Measurements from ENCODE around the gene ENAH. TPM values are rescaled to one million over a fixed set of nuclear protein-coding genes. Genes with fewer than 3 reads are reported as not detected.

Gene ENAH
- total and polyA plus RNA-seq, 2 experiments from 2014 or later, result 109 to 184 TPM

DNA sequence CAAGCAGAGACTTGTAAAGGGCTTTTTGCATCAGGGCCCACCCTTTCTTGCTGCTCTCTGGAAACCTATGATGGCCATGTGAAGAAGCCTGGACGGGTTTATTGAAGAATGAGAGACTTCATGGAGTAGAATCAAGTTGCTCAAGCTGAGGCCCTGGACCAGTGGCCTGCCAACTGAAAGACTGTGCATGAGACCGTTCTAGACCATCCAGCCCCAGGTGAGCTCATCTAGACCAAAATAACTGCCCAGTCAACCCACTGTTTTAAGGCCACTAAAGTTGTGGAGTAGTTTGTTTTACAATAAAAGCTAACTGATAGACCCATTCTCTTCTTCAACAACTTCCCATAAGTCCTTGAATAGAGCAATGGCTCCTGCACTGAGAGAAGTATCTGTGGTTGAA is 11.8 kb upstream of the ENAH start (continued):
- TF ChIP-seq, protein P1, sequence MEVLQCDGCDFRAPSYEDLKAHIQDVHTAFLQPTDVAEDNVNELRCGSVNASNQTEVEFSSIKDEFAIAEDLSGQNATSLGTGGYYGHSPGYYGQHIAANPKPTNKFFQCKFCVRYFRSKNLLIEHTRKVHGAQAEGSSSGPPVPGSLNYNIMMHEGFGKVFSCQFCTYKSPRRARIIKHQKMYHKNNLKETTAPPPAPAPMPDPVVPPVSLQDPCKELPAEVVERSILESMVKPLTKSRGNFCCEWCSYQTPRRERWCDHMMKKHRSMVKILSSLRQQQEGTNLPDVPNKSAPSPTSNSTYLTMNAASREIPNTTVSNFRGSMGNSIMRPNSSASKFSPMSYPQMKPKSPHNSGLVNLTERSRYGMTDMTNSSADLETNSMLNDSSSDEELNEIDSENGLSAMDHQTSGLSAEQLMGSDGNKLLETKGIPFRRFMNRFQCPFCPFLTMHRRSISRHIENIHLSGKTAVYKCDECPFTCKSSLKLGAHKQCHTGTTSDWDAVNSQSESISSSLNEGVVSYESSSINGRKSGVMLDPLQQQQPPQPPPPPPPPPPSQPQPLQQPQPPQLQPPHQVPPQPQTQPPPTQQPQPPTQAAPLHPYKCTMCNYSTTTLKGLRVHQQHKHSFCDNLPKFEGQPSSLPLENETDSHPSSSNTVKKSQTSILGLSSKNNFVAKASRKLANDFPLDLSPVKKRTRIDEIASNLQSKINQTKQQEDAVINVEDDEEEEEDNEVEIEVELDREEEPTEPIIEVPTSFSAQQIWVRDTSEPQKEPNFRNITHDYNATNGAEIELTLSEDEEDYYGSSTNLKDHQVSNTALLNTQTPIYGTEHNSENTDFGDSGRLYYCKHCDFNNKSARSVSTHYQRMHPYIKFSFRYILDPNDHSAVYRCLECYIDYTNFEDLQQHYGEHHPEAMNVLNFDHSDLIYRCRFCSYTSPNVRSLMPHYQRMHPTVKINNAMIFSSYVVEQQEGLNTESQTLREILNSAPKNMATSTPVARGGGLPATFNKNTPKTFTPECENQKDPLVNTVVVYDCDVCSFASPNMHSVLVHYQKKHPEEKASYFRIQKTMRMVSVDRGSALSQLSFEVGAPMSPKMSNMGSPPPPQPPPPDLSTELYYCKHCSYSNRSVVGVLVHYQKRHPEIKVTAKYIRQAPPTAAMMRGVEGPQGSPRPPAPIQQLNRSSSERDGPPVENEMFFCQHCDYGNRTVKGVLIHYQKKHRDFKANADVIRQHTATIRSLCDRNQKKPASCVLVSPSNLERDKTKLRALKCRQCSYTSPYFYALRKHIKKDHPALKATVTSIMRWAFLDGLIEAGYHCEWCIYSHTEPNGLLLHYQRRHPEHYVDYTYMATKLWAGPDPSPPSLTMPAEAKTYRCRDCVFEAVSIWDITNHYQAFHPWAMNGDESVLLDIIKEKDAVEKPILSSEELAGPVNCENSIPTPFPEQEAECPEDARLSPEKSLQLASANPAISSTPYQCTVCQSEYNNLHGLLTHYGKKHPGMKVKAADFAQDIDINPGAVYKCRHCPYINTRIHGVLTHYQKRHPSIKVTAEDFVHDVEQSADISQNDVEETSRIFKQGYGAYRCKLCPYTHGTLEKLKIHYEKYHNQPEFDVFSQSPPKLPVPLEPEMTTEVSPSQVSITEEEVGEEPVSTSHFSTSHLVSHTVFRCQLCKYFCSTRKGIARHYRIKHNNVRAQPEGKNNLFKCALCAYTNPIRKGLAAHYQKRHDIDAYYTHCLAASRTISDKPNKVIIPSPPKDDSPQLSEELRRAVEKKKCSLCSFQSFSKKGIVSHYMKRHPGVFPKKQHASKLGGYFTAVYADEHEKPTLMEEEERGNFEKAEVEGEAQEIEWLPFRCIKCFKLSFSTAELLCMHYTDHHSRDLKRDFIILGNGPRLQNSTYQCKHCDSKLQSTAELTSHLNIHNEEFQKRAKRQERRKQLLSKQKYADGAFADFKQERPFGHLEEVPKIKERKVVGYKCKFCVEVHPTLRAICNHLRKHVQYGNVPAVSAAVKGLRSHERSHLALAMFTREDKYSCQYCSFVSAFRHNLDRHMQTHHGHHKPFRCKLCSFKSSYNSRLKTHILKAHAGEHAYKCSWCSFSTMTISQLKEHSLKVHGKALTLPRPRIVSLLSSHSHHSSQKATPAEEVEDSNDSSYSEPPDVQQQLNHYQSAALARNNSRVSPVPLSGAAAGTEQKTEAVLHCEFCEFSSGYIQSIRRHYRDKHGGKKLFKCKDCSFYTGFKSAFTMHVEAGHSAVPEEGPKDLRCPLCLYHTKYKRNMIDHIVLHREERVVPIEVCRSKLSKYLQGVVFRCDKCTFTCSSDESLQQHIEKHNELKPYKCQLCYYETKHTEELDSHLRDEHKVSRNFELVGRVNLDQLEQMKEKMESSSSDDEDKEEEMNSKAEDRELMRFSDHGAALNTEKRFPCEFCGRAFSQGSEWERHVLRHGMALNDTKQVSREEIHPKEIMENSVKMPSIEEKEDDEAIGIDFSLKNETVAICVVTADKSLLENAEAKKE (CRISPR knock-in tag; IDR thresholded peaks at IDR 0.05), result no peak

DNA sequence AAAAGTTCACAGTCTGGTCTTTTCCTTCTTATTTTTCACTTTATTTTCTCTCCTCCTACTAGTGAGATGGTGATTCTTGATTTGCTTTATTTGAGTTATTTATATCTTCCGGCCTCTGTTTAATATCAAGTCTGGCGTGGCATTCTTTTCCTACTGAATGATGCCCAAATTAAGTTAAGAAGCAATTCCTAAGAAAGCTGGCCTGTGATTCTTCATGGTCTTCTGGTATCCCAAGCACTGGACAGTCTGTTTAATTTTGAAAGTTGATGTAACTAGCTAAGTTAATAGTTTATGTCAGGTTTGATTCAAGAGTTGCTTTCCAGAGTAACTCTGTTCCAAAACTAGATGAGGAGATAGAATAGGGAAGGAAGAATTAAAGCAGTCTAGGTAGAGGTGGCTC is 9.2 kb upstream of the ENAH start:
- H3K36me3 ChIP-seq (ENCODE audit: insufficient read depth), result no peaks in the 10 kb centered on the region
- H4K20me1 ChIP-seq (replicated peaks; ENCODE audit: insufficient read depth), result no peaks in the 10 kb centered on the region
- H2AFZ ChIP-seq, result no peak overlapping the region
- TF ChIP-seq EZH2phosphoT487 (IDR thresholded peaks at IDR 0.05; ENCODE audit: unreplicated experiment), result no peak
- no peaks in the 10 kb centered on the region for H3K9me2 ChIP-seq (ENCODE audit: insufficient read depth)
- no peak overlapping the region for H3K4me3 ChIP-seq
- no peaks in the 10 kb centered on the region for H3K4me1 ChIP-seq (ENCODE audit: insufficient read depth)
- H3K4me1 Mint-ChIP-seq, result peaks cover 3% of the 10 kb centered on the region; the same call in 1 of the 3 replicates
- H3K27me3 Mint-ChIP-seq (ENCODE audit: insufficient read depth, low read depth, poor library complexity), result no peaks in the 10 kb centered on the region
- no peak overlapping the region for H3K27ac Mint-ChIP-seq
- ATAC-seq (no peak), DNase-seq (ENCODE audit: low spot score) (no peak)
- H3K4me3 Mint-ChIP-seq, result no peak overlapping the region
- H3K27me3 ChIP-seq (ENCODE audit: insufficient read depth), result no peaks in the 10 kb centered on the region
- no peaks in the 10 kb centered on the region for H3K36me3 Mint-ChIP-seq (ENCODE audit: low read depth)
- no peak overlapping the region for H3K4me2 ChIP-seq
- H3K79me2 ChIP-seq (replicated peaks; ENCODE audit: insufficient read depth), result no peaks in the 10 kb centered on the region
- H3K9me3 Mint-ChIP-seq, result no peaks in the 10 kb centered on the region; the same call in 2 of the 3 replicates
- no peak overlapping the region for H3K27ac ChIP-seq (ENCODE audit: low read depth)
- H3F3A ChIP-seq (replicated peaks; ENCODE audit: low read depth), result no peaks in the 10 kb centered on the region

DNA sequence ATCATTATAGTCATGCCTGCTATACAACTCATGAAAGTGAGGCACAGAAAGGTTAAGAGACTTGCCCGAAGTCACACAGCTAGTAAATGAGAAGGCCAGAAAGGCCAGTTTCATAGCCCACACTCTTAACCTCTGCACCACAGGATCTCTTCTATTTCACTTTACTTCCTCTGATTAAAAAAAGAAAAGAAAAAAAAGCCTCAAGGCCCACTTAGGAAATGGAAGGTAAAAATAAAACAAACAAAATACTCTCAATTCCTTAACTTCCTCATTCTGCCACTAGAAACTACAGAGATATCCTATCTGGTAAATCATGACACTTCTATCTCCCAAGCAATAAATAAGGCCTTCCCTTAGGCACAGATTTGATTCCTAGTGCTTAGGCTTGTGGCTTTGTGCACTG is 7.6 kb upstream of the ENAH start:
- Mint-ChIP-seq H3K9me3 (no peaks in the 10 kb centered on the region; the same call in 2 of the 3 replicates), H3K27ac (no peak overlapping the region), H3K4me3 (no peak overlapping the region), H3K36me3 (ENCODE audit: low read depth) (no peaks in the 10 kb centered on the region), H3K27me3 (ENCODE audit: insufficient read depth, low read depth, poor library complexity) (no peaks in the 10 kb centered on the region), H3K4me1 (0 out of 3 replicates have a peak, but pooled peaks cover 1% of the 10 kb centered on the region)
- Histone ChIP-seq H3K4me1 (ENCODE audit: insufficient read depth) (no peaks in the 10 kb centered on the region), H4K20me1 (replicated peaks; ENCODE audit: insufficient read depth) (no peaks in the 10 kb centered on the region), H3K9me2 (ENCODE audit: insufficient read depth) (no peaks in the 10 kb centered on the region), H3K27ac (ENCODE audit: low read depth) (no peak overlapping the region), H3F3A (replicated peaks; ENCODE audit: low read depth) (no peaks in the 10 kb centered on the region), H2AFZ (no peak overlapping the region), H3K79me2 (replicated peaks; ENCODE audit: insufficient read depth) (no peaks in the 10 kb centered on the region), H3K4me2 (no peak overlapping the region), H3K36me3 (ENCODE audit: insufficient read depth) (no peaks in the 10 kb centered on the region), H3K4me3 (no peak overlapping the region), H3K27me3 (ENCODE audit: insufficient read depth) (no peaks in the 10 kb centered on the region)
- DNase-seq (ENCODE audit: low spot score) (no peak), ATAC-seq (no peak)
- TF ChIP-seq ZNF331 (CRISPR knock-in tag; IDR thresholded peaks at IDR 0.05; ENCODE audit: low read depth) (no peak), STAT1 (IDR thresholded peaks at IDR 0.05; ENCODE audit: unreplicated experiment) (no peak), JUNB (IDR thresholded peaks at IDR 0.05; ENCODE audit: unreplicated experiment) (no peak), ZNF114 (CRISPR knock-in tag; IDR thresholded peaks at IDR 0.05) (no peak), CREB1 (CRISPR knock-in tag; IDR thresholded peaks at IDR 0.05; ENCODE audit: low read depth) (no peak), POLR2AphosphoS5 (IDR thresholded peaks at IDR 0.05; ENCODE audit: low read depth) (no peak)
